Ishikawa (cell line): Measurements from ENCODE around the gene MGLL.

Experiments
- CEBPB ChIP-seq: IDR thresholded peaks from 2 replicates; pipeline ENCODE4 v1.6.1; 2012
- CREB1 ChIP-seq: IDR thresholded peaks from 2 replicates; pipeline ENCODE4 v1.6.1; 2012; ENCODE audit warnings: low read depth
- EGR1 ChIP-seq: IDR thresholded peaks from 2 replicates; pipeline ENCODE4 v1.6.1; 2012
- EP300 ChIP-seq: IDR thresholded peaks from 2 replicates; pipeline ENCODE4 v1.6.1; 2012; ENCODE audit warnings: borderline replicate concordance
- FOXM1 ChIP-seq: IDR thresholded peaks from 2 replicates; pipeline ENCODE4 v1.6.1; 2012; ENCODE audit warnings: low read depth, borderline replicate concordance
- MAX ChIP-seq: IDR thresholded peaks from 2 replicates; pipeline ENCODE4 v1.6.1; 2012
- NFIC ChIP-seq: IDR thresholded peaks from 2 replicates; pipeline ENCODE4 v1.6.1; 2012
- RAD21 ChIP-seq: IDR thresholded peaks from 2 replicates; pipeline ENCODE4 v1.6.1; 2012; ENCODE audit warnings: low read depth
- REST ChIP-seq: IDR thresholded peaks from 2 replicates; pipeline ENCODE4 v1.6.1; 2012; ENCODE audit warnings: low read depth, mild to moderate bottlenecking
- TAF1 ChIP-seq: IDR thresholded peaks from 2 replicates; pipeline ENCODE4 v1.6.1; 2012; ENCODE audit warnings: low read depth, mild to moderate bottlenecking
- TCF12 ChIP-seq: IDR thresholded peaks from 2 replicates; pipeline ENCODE4 v1.6.1; 2012; ENCODE audit warnings: low read depth
- TEAD4 ChIP-seq: IDR thresholded peaks from 2 replicates; pipeline ENCODE4 v1.6.1; 2012
- USF1 ChIP-seq: IDR thresholded peaks from 2 replicates; pipeline ENCODE4 v1.6.1; 2012
- YY1 ChIP-seq: IDR thresholded peaks from 2 replicates; pipeline ENCODE4 v1.6.1; 2012; ENCODE audit warnings: low read depth
- ZBTB7A ChIP-seq: IDR thresholded peaks from 2 replicates; pipeline ENCODE4 v1.6.1; 2012; ENCODE audit warnings: low read depth

Gene MGLL

GRCh38 chr3:127785711-127786265, 36.5 kb downstream of the MGLL start:
- no peak for TF ChIP-seq EGR1
- TF ChIP-seq TAF1: no peak
- TF ChIP-seq YY1: no peak
- no peak for TF ChIP-seq MAX
- no peak for TF ChIP-seq TEAD4
- TF ChIP-seq EP300: no peak
- no peak for TF ChIP-seq ZBTB7A
- TF ChIP-seq TCF12: no peak
- no peak for TF ChIP-seq NFIC
- TF ChIP-seq CEBPB: no peak
- no peak for TF ChIP-seq REST
- TF ChIP-seq RAD21: no peak
- no peak for TF ChIP-seq USF1
- TF ChIP-seq FOXM1: no peak
- no peak for TF ChIP-seq CREB1

- TF ChIP-seq TCF12 (no peak), USF1 (no peak), ZBTB7A (no peak), FOXM1 (no peak), YY1 (no peak), EP300 (no peak), MAX (no peak), REST (no peak), NFIC (no peak), CREB1 (no peak), CEBPB (no peak), TEAD4 (no peak), EGR1 (no peak), TAF1 (no peak), RAD21 (no peak)
These were observed 37.2 kb downstream of the MGLL start for GRCh38 chr3:127784865-127785710.

- no peak for TF ChIP-seq NFIC
- no peak for TF ChIP-seq TEAD4
- no peak for TF ChIP-seq ZBTB7A
- TF ChIP-seq RAD21: no peak
- no peak for TF ChIP-seq TAF1
- TF ChIP-seq CREB1: no peak
- no peak for TF ChIP-seq MAX
- TF ChIP-seq USF1: no peak
- no peak for TF ChIP-seq YY1
These were observed 38.0 kb downstream of the MGLL start for GRCh38 chr3:127784283-127784682.

GRCh38 chr3:127783642-127784160, 38.6 kb downstream of the MGLL start:
- TF ChIP-seq FOXM1: no peak
- TF ChIP-seq MAX: no peak
- no peak for TF ChIP-seq EGR1
- no peak for TF ChIP-seq ZBTB7A
- no peak for TF ChIP-seq USF1
- TF ChIP-seq TCF12: no peak
- TF ChIP-seq NFIC: no peak
- no peak for TF ChIP-seq TAF1
- no peak for TF ChIP-seq EP300
- TF ChIP-seq REST: no peak
- no peak for TF ChIP-seq CREB1
- no peak for TF ChIP-seq RAD21
- no peak for TF ChIP-seq TEAD4
- TF ChIP-seq YY1: no peak
- no peak for TF ChIP-seq CEBPB
